K562 (cell line): ENCODE measurements around the gene GNAI2. TPM values are rescaled to one million over a fixed set of nuclear protein-coding genes. Genes with fewer than 3 reads are reported as not detected.

Experiments used
- AFF1 ChIP-seq, 2 experiments: fragments of 450-650 bp; IDR thresholded peaks; 2 replicates each; pipeline ENCODE4 v1.6.1; 2018; ENCODE audit warnings: mild to moderate bottlenecking in 2 of 2, low read depth in 1 of 2; ENCODE audit not compliant: partially characterized antibody in 2 of 2
- CBX3 ChIP-seq, 2 experiments: IDR thresholded peaks; 1 replicate in 1 of 2; 2 replicates in 1 of 2; pipeline ENCODE4 v1.6.1; 2012; ENCODE audit warnings: inconsistent platforms in 2 of 2, low read length in 2 of 2, borderline replicate concordance in 1 of 2, control low read depth in 1 of 2
- E2F6 ChIP-seq, 2 experiments: IDR thresholded peaks; 2 replicates each; pipeline ENCODE4 v1.6.1; 2011; ENCODE audit warnings: borderline replicate concordance in 1 of 2, control low read depth in 1 of 2, low read depth in 1 of 2, low read length in 1 of 2, mild to moderate bottlenecking in 1 of 2, mixed read lengths in 1 of 2, moderate library complexity in 1 of 2; ENCODE audit not compliant: insufficient read depth in 1 of 2, insufficient read length in 1 of 2, poor library complexity in 1 of 2, severe bottlenecking in 1 of 2; ENCODE audit errors: extremely low read depth in 1 of 2
- ELK1 ChIP-seq: sonication (generic); formaldehyde crosslinking; IDR thresholded peaks from 2 replicates; pipeline ENCODE4 v1.8.1; 2022; ENCODE audit warnings: missing genetic modification reagents
- FIP1L1 ChIP-seq: fragments of 200-400 bp; formaldehyde crosslinking; IDR thresholded peaks from 2 replicates; pipeline ENCODE4 v1.6.1; 2018; ENCODE audit warnings: mild to moderate bottlenecking, low read depth, low read length; ENCODE audit not compliant: poor library complexity, severe bottlenecking
- FOXP1 ChIP-seq: sonication (generic); formaldehyde crosslinking; IDR thresholded peaks from 2 replicates; pipeline ENCODE4 v1.8.0; 2022; ENCODE audit warnings: mild to moderate bottlenecking, missing genetic modification reagents
- HLTF ChIP-seq: fragments of 450-650 bp; IDR thresholded peaks from 2 replicates; pipeline ENCODE4 v1.6.1; 2016
- ILF3 ChIP-seq: fragments of 450-650 bp; IDR thresholded peaks from 2 replicates; pipeline ENCODE4 v1.6.1; 2018; ENCODE audit warnings: antibody characterized with exemption, mild to moderate bottlenecking, moderate library complexity, borderline replicate concordance
- JUN ChIP-seq, 2 experiments: sonication (generic) in 1 of 2; formaldehyde crosslinking in 1 of 2; IDR thresholded peaks; 2 replicates each; pipeline versions ENCODE4 v1.6.1 to v1.8.0; 2012 to 2022; ENCODE audit warnings: borderline replicate concordance in 2 of 2, mild to moderate bottlenecking in 2 of 2, improper control_type of control experiment in 1 of 2, low read depth in 1 of 2, low read length in 1 of 2, missing genetic modification reagents in 1 of 2
- MNT ChIP-seq, 2 experiments: fragments of 450-650 bp; conservative IDR thresholded peaks; 2 replicates each; pipeline ENCODE4 v1.6.1; 2017; ENCODE audit warnings: mild to moderate bottlenecking in 2 of 2, moderate library complexity in 2 of 2
- OTX1 ChIP-seq: fragments of 450-650 bp; formaldehyde crosslinking; IDR thresholded peaks from 2 replicates; pipeline ENCODE4 v1.4.0; 2022; ENCODE audit warnings: mild to moderate bottlenecking
- PCBP1 ChIP-seq: fragments of 200-400 bp; formaldehyde crosslinking; IDR thresholded peaks from 2 replicates; pipeline ENCODE4 v1.6.1; 2018; ENCODE audit warnings: mild to moderate bottlenecking, low read depth, low read length; ENCODE audit not compliant: poor library complexity, severe bottlenecking
- PHF20 ChIP-seq: fragments of 450-650 bp; IDR thresholded peaks from 2 replicates; pipeline ENCODE4 v1.6.1; 2018; ENCODE audit not compliant: partially characterized antibody
- RAD51 ChIP-seq: fragments of 450-650 bp; IDR thresholded peaks from 2 replicates; pipeline ENCODE4 v1.7.1; 2016; ENCODE audit warnings: low read depth, mild to moderate bottlenecking, borderline replicate concordance
- SP1 ChIP-seq: sonication (generic); formaldehyde crosslinking; IDR thresholded peaks from 2 replicates; pipeline ENCODE4 v1.8.1; 2022; ENCODE audit warnings: mild to moderate bottlenecking, missing genetic modification reagents
- TAF15 ChIP-seq: fragments of 200-400 bp; formaldehyde crosslinking; IDR thresholded peaks from 2 replicates; pipeline ENCODE4 v1.6.1; 2017; ENCODE audit warnings: mild to moderate bottlenecking, low read depth, low read length, moderate library complexity
- TGIF2 ChIP-seq: sonication (generic); formaldehyde crosslinking; IDR thresholded peaks from 2 replicates; pipeline ENCODE4 v1.8.1; 2022; ENCODE audit warnings: mild to moderate bottlenecking, missing genetic modification reagents, moderate library complexity
- TOE1 ChIP-seq, 2 experiments: fragments of 450-650 bp in 1 of 2; sonication (generic) in 1 of 2; formaldehyde crosslinking in 1 of 2; IDR thresholded peaks; 2 replicates each; pipeline versions ENCODE4 v1.7.1 to v1.8.0; 2016 to 2022; ENCODE audit warnings: borderline replicate concordance in 2 of 2, mild to moderate bottlenecking in 2 of 2, antibody characterized with exemption in 1 of 2, inconsistent platforms in 1 of 2, low read depth in 1 of 2, missing genetic modification reagents in 1 of 2, moderate library complexity in 1 of 2
- TRIM24 ChIP-seq, 2 experiments: fragments of 450-650 bp; IDR thresholded peaks; 2 replicates each; pipeline ENCODE4 v1.6.1; 2016
- polyA plus RNA-seq, 8 experiments: library from polyadenylated mRNA; depleted of rRNA in 4 of 8; stranded (reverse) in 5 of 8; unstranded in 3 of 8; fragments of >200 nt; fragmentation: Nextera tagmentation in 2 of 8; fragmentation: Illumina TruSeq in 1 of 8; extraction: Ambion mirVana in 2 of 8; extraction: Trizol in 1 of 8; gene quantifications; 2 replicates each; pipeline versions ENCODE4 v1.2.1 to v1.2.3, GENCODE V29; 2011 to 2014; ENCODE audit warnings: inconsistent platforms in 1 of 8, missing spikeins in 1 of 8
- total RNA-seq, 7 experiments: library from RNA; depleted of rRNA in 6 of 7; stranded (reverse); fragments of >200 nt in 6 of 7; fragmentation: Illumina TruSeq in 2 of 7; extraction: Trizol in 2 of 7; gene quantifications; 2 replicates each; pipeline versions ENCODE4 v1.2.1 to v1.2.3, GENCODE V29; 2011 to 2021; ENCODE audit warnings: low replicate concordance in 1 of 7

Gene GNAI2
- total and polyA plus RNA-seq, 9 of the 15 experiments (the other 6 are each of a cell fraction or from before 2014, with no cell fraction given) = 1.1 to 72.2 (median 42.7) TPM

- TF ChIP-seq TOE1 (IDR thresholded peaks at IDR 0.05; ENCODE audit: borderline replicate concordance) = no peak
- TF ChIP-seq TOE1 (CRISPR knock-in tag; IDR thresholded peaks at IDR 0.05; ENCODE audit: borderline replicate concordance, low read depth) = no peak
- TF ChIP-seq SP1 (CRISPR knock-in tag) = 0 out of 2 replicates have a peak, but pooled peaks have one; percentile 31
- peak; percentile 31; the same call in 1 of the 2 replicates for TF ChIP-seq RAD51
- TF ChIP-seq OTX1 (CRISPR knock-in tag) = no peak
- no peak for TF ChIP-seq FIP1L1
- TF ChIP-seq TGIF2 (CRISPR knock-in tag) = no peak
- TF ChIP-seq PHF20 = no peak
- TF ChIP-seq PCBP1 = no peak
- TF ChIP-seq HLTF = no peak
- TF ChIP-seq JUN (IDR thresholded peaks at IDR 0.05; ENCODE audit: borderline replicate concordance, low read depth, low read length) = no peak
- TF ChIP-seq JUN (CRISPR knock-in tag; IDR thresholded peaks at IDR 0.05; ENCODE audit: borderline replicate concordance) = no peak
- no peak for TF ChIP-seq MNT (conservative IDR thresholded peaks at IDR 0.05)
- no peak for TF ChIP-seq ELK1
- TF ChIP-seq FOXP1 (CRISPR knock-in tag) = no peak
- TF ChIP-seq TAF15 = no peak
- no peak for TF ChIP-seq CBX3 (IDR thresholded peaks at IDR 0.05; ENCODE audit: borderline replicate concordance in 1 of 2, low read length in 2 of 2)
- no peak for TF ChIP-seq AFF1 (IDR thresholded peaks at IDR 0.05; ENCODE audit: low read depth in 1 of 2, partially characterized antibody in 2 of 2)
- no peak for TF ChIP-seq TRIM24 (IDR thresholded peaks at IDR 0.05)
- peak in 1 of 2 experiments; percentile 49 for TF ChIP-seq E2F6 (IDR thresholded peaks at IDR 0.05; ENCODE audit: borderline replicate concordance in 1 of 2, extremely low read depth in 1 of 2, insufficient read depth in 1 of 2, insufficient read length in 1 of 2, low read depth in 1 of 2, low read length in 1 of 2, poor library complexity in 1 of 2, severe bottlenecking in 1 of 2)
- TF ChIP-seq ILF3 = no peak
Measured at GRCh38 chr3:50299638-50299928, 63.6 kb downstream of the GNAI2 start (continued).
